SK-N-SH (cell line): ENCODE data around the gene PRLH. TPM values are rescaled to one million over a fixed set of nuclear protein-coding genes. Genes with fewer than 3 reads are reported as not detected.

Experiments used
- CTCF ChIA-PET: fragments of 300-600, 350-600 bp; formaldehyde crosslinking; extraction: SDS; loops from one replicate; lab custom pipeline; 2021; lab: Yijun Ruan, JAX
- POLR2A ChIA-PET: fragments of 350-600 bp; sonication (Branson Sonifier 250); formaldehyde crosslinking; extraction: SDS; loops from one replicate; lab custom pipeline; 2020; ENCODE audit warnings: antibody characterized with exemption, inconsistent platforms; lab: Yijun Ruan, JAX
- DNase-seq: peaks from one replicate; pipeline ENCODE4 v3.0.0; 2012
- H2AFZ ChIP-seq: fragments of 200-600 bp; sonication (generic); 2 replicates; pipeline ENCODE4 v1.8.1; 2016; ENCODE audit warnings: antibody characterized with exemption, mild to moderate bottlenecking, low read depth
- H3F3A ChIP-seq: fragments of 200-600 bp; sonication (generic); replicated peaks from 2 replicates; pipeline ENCODE3; 2016; ENCODE audit warnings: antibody characterized with exemption, mild to moderate bottlenecking; ENCODE audit not compliant: insufficient read depth
- H3K27ac ChIP-seq, 2 experiments: fragments of 200-500 bp in 1 of 2; fragments of 200-600 bp in 1 of 2; sonication (Bioruptor generic) in 1 of 2; sonication (generic), shearing (Covaris generic) in 1 of 2; 2 replicates each; pipeline versions ENCODE4 v1.5.1 to v1.6.1; 2014 to 2016; ENCODE audit warnings: low read depth in 2 of 2, inconsistent platforms in 1 of 2, low read length in 1 of 2, mild to moderate bottlenecking in 1 of 2, mixed read lengths in 1 of 2
- H3K27me3 ChIP-seq: fragments of 200-600 bp; sonication (generic), shearing (Covaris generic); 2 replicates; pipeline ENCODE4 v1.6.1; 2016; ENCODE audit warnings: mixed run types; ENCODE audit not compliant: insufficient read depth
- H3K36me3 ChIP-seq, 2 experiments: fragments of 200-500 bp in 1 of 2; fragments of 200-600 bp in 1 of 2; sonication (Bioruptor generic) in 1 of 2; sonication (generic) in 1 of 2; replicated peaks in 1 of 2; 2 replicates each; pipeline versions ENCODE3 to v1.5.1; 2014 to 2016; ENCODE audit warnings: low read length in 1 of 2, mild to moderate bottlenecking in 1 of 2; ENCODE audit not compliant: insufficient read depth in 2 of 2, control insufficient read depth in 1 of 2
- H3K4me1 ChIP-seq, 2 experiments: fragments of 200-500 bp in 1 of 2; fragments of 200-600 bp in 1 of 2; sonication (Bioruptor generic) in 1 of 2; sonication (generic), shearing (Covaris generic) in 1 of 2; 2 replicates each; pipeline versions ENCODE4 v1.5.1 to v1.6.1; 2014 to 2016; ENCODE audit warnings: low read depth in 1 of 2, low read length in 1 of 2, mixed run types in 1 of 2; ENCODE audit not compliant: insufficient read depth in 2 of 2, control insufficient read depth in 1 of 2
- H3K4me2 ChIP-seq: fragments of 200-600 bp; sonication (generic), shearing (Covaris generic); 2 replicates; pipeline ENCODE4 v1.6.1; 2017; ENCODE audit warnings: mixed run types
- H3K4me3 ChIP-seq, 2 experiments: fragments of 200-500 bp in 1 of 2; fragments of 200-600 bp in 1 of 2; sonication (Bioruptor generic) in 1 of 2; sonication (generic), shearing (Covaris generic) in 1 of 2; 2 replicates each; pipeline versions ENCODE4 v1.5.1 to v1.8.1; 2014 to 2016; ENCODE audit warnings: low read depth in 2 of 2, inconsistent platforms in 1 of 2, low read length in 1 of 2, mild to moderate bottlenecking in 1 of 2, mixed read lengths in 1 of 2, moderate library complexity in 1 of 2
- H3K79me2 ChIP-seq: fragments of 200-600 bp; sonication (generic); 2 replicates; pipeline ENCODE4 v1.8.1; 2017; ENCODE audit warnings: mild to moderate bottlenecking; ENCODE audit not compliant: insufficient read depth
- H3K9ac ChIP-seq: fragments of 200-600 bp; sonication (generic); 2 replicates; pipeline ENCODE4 v1.6.1; 2017; ENCODE audit warnings: mixed run types
- H3K9me2 ChIP-seq: fragments of 200-600 bp; sonication (generic); 2 replicates; pipeline ENCODE4 v1.6.1; 2017; ENCODE audit warnings: mixed run types
- H3K9me3 ChIP-seq: fragments of 200-600 bp; sonication (generic); 2 replicates; pipeline ENCODE4 v1.6.1; 2017; ENCODE audit warnings: mixed run types, mild to moderate bottlenecking, moderate library complexity
- H4K20me1 ChIP-seq: fragments of 200-600 bp; sonication (generic); 2 replicates; pipeline ENCODE4 v1.6.1; 2017; ENCODE audit warnings: mild to moderate bottlenecking, mixed run types; ENCODE audit not compliant: insufficient read depth
- ELF1 ChIP-seq: IDR thresholded peaks from 2 replicates; pipeline ENCODE4 v1.4.0; 2012
- EZH2phosphoT487 ChIP-seq: fragments of 200-600 bp; sonication (generic); IDR thresholded peaks from 2 replicates; pipeline ENCODE4 v1.6.1; 2017; ENCODE audit warnings: low read depth, mixed run types, mild to moderate bottlenecking, antibody characterized with exemption, moderate library complexity, borderline replicate concordance
- GABPA ChIP-seq: IDR thresholded peaks from 2 replicates; pipeline ENCODE4 v1.4.0; 2012; ENCODE audit warnings: low read depth, mild to moderate bottlenecking
- NFIC ChIP-seq: IDR thresholded peaks from 2 replicates; pipeline ENCODE4 v1.4.0; 2012; ENCODE audit warnings: borderline replicate concordance
- NRF1 ChIP-seq: IDR thresholded peaks from 2 replicates; pipeline ENCODE4 v1.6.1; 2012; ENCODE audit warnings: low read depth, mild to moderate bottlenecking, low read length
- RCOR1 ChIP-seq: fragments of 150-350 bp; IDR thresholded peaks from 2 replicates; pipeline ENCODE4 v1.6.1; 2017; ENCODE audit warnings: antibody characterized with exemption, low read length
- SMC3 ChIP-seq: IDR thresholded peaks from 2 replicates; pipeline ENCODE4 v1.6.1; 2012; ENCODE audit warnings: low read depth, low read length, improper control_type of control experiment
- ZBTB33 ChIP-seq: IDR thresholded peaks from 2 replicates; pipeline ENCODE4 v1.4.0; 2012; ENCODE audit warnings: low read depth, borderline replicate concordance
- WGBS: methylation state at CpG from one replicate; pipeline ENCODE4 v1.1.6; 2017; ENCODE audit warnings: low lambda C conversion rate; 5-methylcytosine and 5-hydroxymethylcytosine counted together
- polyA plus RNA-seq, 3 experiments: library from polyadenylated mRNA; depleted of rRNA; stranded (reverse); fragments of >200 nt; gene quantifications; 2 replicates each; pipeline ENCODE4 v1.2.3, GENCODE V29; 2012
- TF ChIP-seq, protein P1 (sequence below): IDR thresholded peaks from 2 replicates; pipeline ENCODE4 v1.6.1; 2012; ENCODE audit warnings: mild to moderate bottlenecking, low read depth, low read length, moderate library complexity
- TF ChIP-seq, protein P2 (sequence below): fragments of 150-350 bp; IDR thresholded peaks from 2 replicates; pipeline ENCODE4 v1.6.1; 2016; ENCODE audit warnings: mild to moderate bottlenecking, low read depth, low read length

PRLH gene
- polyA plus RNA-seq, 1 of the 3 experiments (the other 2 are of a cell fraction) = not detected

DNA sequence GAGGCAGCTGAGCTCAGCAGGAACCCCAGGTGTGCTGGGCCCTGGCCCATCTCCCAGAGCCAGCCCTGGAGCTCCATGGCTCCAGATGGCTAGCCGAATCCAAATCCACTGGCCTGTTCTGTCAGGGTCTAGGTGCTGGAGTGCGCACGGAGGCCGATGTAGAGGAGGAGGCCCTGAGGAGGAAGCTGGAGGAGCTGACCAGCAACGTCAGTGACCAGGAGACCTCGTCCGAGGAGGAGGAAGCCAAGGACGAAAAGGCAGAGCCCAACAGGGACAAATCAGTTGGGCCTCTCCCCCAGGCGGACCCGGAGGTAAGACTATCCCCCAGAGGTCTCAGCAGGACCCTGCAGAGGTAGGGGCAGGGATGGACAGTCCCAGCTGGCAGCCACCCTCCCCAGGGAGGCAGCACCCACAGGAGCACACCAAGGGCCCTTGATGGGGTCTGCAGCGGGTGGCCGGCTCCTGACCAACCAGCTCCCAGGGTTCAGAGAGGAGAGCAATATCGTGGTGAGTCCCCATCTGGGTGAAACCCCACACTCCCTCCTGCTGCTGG is 26.1 kb upstream of the PRLH start:
- Histone ChIP-seq H3K4me3 (no peak overlapping the region), H3K9me3 (no peaks in the 10 kb centered on the region), H3K36me3 (peaks cover 2 to 36% of the 10 kb centered on the region in 2 experiments), H3K9me2 (no peaks in the 10 kb centered on the region), H3F3A (peaks cover 8% of the 10 kb centered on the region), H3K4me2 (no peak overlapping the region), H3K79me2 (no peaks in the 10 kb centered on the region), H2AFZ (no peak overlapping the region), H3K9ac (no peak overlapping the region)
- POLR2A ChIA-PET = no interaction called here
- no peak for DNase-seq
- WGBS = 91% methylated on average over 13 of the region's 13 CpGs
- CTCF ChIA-PET = interaction anchor here (1.2 to 4.7 kb wide), 3 partner anchors 18 to 32 kb away, joined by 3 to 28 read pairs (median 9); no protein-coding TSS in a partner anchor
- no peak for TF ChIP-seq NFIC
- no peak for TF ChIP-seq SMC3
- TF ChIP-seq, protein P1, sequence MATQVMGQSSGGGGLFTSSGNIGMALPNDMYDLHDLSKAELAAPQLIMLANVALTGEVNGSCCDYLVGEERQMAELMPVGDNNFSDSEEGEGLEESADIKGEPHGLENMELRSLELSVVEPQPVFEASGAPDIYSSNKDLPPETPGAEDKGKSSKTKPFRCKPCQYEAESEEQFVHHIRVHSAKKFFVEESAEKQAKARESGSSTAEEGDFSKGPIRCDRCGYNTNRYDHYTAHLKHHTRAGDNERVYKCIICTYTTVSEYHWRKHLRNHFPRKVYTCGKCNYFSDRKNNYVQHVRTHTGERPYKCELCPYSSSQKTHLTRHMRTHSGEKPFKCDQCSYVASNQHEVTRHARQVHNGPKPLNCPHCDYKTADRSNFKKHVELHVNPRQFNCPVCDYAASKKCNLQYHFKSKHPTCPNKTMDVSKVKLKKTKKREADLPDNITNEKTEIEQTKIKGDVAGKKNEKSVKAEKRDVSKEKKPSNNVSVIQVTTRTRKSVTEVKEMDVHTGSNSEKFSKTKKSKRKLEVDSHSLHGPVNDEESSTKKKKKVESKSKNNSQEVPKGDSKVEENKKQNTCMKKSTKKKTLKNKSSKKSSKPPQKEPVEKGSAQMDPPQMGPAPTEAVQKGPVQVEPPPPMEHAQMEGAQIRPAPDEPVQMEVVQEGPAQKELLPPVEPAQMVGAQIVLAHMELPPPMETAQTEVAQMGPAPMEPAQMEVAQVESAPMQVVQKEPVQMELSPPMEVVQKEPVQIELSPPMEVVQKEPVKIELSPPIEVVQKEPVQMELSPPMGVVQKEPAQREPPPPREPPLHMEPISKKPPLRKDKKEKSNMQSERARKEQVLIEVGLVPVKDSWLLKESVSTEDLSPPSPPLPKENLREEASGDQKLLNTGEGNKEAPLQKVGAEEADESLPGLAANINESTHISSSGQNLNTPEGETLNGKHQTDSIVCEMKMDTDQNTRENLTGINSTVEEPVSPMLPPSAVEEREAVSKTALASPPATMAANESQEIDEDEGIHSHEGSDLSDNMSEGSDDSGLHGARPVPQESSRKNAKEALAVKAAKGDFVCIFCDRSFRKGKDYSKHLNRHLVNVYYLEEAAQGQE = no peak
- TF ChIP-seq, all 33 proteins: peak for 0
- Histone ChIP-seq H3K4me1 (peaks cover 0 to 8% of the 10 kb centered on the region in 2 experiments; a peak in 1 of 4 replicates), H3K27ac (no peak overlapping the region), H4K20me1 (no peaks in the 10 kb centered on the region), H3K27me3 (no peaks in the 10 kb centered on the region)

DNA sequence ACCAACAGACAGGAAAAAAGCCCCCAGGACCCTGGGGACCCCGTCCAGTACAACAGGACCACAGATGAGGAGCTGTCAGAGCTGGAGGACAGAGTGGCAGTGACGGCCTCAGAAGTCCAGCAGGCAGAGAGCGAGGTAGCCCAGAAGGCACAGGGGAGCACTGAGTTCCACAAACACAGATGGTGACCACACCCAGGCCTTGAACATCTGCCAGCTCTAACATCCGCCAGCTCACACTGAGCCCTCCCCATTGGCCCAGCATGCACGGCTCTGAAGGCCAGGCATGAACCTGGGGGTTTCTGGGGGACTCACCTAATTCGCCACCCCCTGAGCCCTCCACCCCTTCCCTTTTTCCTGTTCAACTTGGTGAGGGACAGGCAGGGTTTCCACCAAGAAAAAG is 25.6 kb upstream of the PRLH start:
- Histone ChIP-seq H3K9me2 (no peaks in the 10 kb centered on the region), H3K9me3 (no peaks in the 10 kb centered on the region), H3F3A (peaks cover 8% of the 10 kb centered on the region), H3K27ac (no peak overlapping the region), H3K4me2 (no peak overlapping the region), H2AFZ (no peak overlapping the region), H4K20me1 (no peaks in the 10 kb centered on the region), H3K36me3 (peaks cover 0 to 39% of the 10 kb centered on the region in 2 experiments), H3K79me2 (no peaks in the 10 kb centered on the region), H3K4me1 (peaks cover 0 to 8% of the 10 kb centered on the region in 2 experiments; a peak in 1 of 4 replicates), H3K9ac (no peak overlapping the region), H3K4me3 (no peak overlapping the region), H3K27me3 (no peaks in the 10 kb centered on the region)
- WGBS = 65% methylated on average over 4 of the region's 6 CpGs
- CTCF ChIA-PET = interaction anchor here (1.2 to 4.7 kb wide), 3 partner anchors 18 to 31 kb away, joined by 3 to 28 read pairs (median 9); no protein-coding TSS in a partner anchor
- POLR2A ChIA-PET = no interaction called here
- no peak for TF ChIP-seq ELF1
- no peak for TF ChIP-seq EZH2phosphoT487
- no peak for TF ChIP-seq ZBTB33
- no peak for TF ChIP-seq RCOR1
- TF ChIP-seq, protein P2, sequence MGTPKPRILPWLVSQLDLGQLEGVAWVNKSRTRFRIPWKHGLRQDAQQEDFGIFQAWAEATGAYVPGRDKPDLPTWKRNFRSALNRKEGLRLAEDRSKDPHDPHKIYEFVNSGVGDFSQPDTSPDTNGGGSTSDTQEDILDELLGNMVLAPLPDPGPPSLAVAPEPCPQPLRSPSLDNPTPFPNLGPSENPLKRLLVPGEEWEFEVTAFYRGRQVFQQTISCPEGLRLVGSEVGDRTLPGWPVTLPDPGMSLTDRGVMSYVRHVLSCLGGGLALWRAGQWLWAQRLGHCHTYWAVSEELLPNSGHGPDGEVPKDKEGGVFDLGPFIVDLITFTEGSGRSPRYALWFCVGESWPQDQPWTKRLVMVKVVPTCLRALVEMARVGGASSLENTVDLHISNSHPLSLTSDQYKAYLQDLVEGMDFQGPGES = no peak
- TF ChIP-seq, protein P1 = no peak
- no peak for TF ChIP-seq NFIC
- no peak for TF ChIP-seq NRF1
- TF ChIP-seq GABPA = no peak
- no peak for DNase-seq
